ENCODE measurements around the gene SORBS1. TPM values are rescaled to one million over a fixed set of nuclear protein-coding genes. Genes with fewer than 3 reads are reported as not detected.
A peak's percentile ranks its signal among the peaks of the same experiment; 100 is the strongest.

Gene SORBS1
- total RNA-seq, 2 donors from 2014 or later: 56.8 to 79.1 TPM

DNA sequence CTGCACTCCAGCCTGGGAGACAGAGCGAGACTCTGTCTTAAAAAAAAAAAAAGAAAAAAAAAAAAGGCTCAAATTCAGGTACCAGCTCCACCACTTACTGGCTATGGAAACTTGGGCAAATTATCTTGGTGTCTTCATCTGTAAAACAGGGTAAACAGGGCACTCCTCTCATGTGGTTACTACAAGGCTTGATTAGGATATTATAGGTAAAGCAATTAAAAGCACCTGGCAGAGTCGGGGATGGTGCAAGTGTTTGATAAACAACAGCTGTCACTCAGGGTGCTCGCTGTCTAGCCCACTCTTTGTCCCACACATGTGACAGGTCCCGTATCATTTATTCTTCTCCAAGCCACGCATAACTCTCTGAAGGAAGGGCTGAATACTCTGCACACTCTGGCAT is 96.9 kb downstream of the SORBS1 start:
- 45 to 58% methylated on average over 5 of the region's 5 CpGs for WGBS, 2 donors
- peak overlapping the region in 1 of 4 donors; percentile 7 for H3K27ac ChIP-seq
- H3K36me3 ChIP-seq (replicated peaks in 1 of 2; ENCODE audit: insufficient read depth in 1 of 2, low read depth in 2 of 2): no peaks in the 10 kb centered on the region
- no peaks in the 10 kb centered on the region for H3K27me3 ChIP-seq
- no peaks in the 10 kb centered on the region for H3K9me3 ChIP-seq
- intact Hi-C loops (cut with DNase I): no loop called here
- no peak for TF ChIP-seq POLR2A (IDR thresholded peaks at IDR 0.05)
- TF ChIP-seq, protein P1, sequence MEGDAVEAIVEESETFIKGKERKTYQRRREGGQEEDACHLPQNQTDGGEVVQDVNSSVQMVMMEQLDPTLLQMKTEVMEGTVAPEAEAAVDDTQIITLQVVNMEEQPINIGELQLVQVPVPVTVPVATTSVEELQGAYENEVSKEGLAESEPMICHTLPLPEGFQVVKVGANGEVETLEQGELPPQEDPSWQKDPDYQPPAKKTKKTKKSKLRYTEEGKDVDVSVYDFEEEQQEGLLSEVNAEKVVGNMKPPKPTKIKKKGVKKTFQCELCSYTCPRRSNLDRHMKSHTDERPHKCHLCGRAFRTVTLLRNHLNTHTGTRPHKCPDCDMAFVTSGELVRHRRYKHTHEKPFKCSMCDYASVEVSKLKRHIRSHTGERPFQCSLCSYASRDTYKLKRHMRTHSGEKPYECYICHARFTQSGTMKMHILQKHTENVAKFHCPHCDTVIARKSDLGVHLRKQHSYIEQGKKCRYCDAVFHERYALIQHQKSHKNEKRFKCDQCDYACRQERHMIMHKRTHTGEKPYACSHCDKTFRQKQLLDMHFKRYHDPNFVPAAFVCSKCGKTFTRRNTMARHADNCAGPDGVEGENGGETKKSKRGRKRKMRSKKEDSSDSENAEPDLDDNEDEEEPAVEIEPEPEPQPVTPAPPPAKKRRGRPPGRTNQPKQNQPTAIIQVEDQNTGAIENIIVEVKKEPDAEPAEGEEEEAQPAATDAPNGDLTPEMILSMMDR (IDR thresholded peaks at IDR 0.05): no peak
- ATAC-seq: no peak
- H3K4me3 ChIP-seq: no peak overlapping the region
- peaks cover 42% of the 10 kb centered on the region for H3K4me1 ChIP-seq
- DNase-seq: no peak

GRCh38 chr10:95462740-95463667 is 98.2 kb downstream of the SORBS1 start:
- H3K36me3 ChIP-seq (replicated peaks in 1 of 2; ENCODE audit: insufficient read depth in 1 of 2, low read depth in 2 of 2): no peaks in the 10 kb centered on the region
- no peak overlapping the region for H3K27ac ChIP-seq
- H3K4me3 ChIP-seq: no peak overlapping the region
- intact Hi-C loops (cut with DNase I): no loop called here
- ATAC-seq: no peak
- H3K9me3 ChIP-seq: no peaks in the 10 kb centered on the region
- DNase-seq: no peak
- WGBS, 2 donors: 84 to 86% methylated on average over 1 of the region's 1 CpG
- H3K4me1 ChIP-seq: peaks cover 29% of the 10 kb centered on the region
- TF ChIP-seq POLR2A (IDR thresholded peaks at IDR 0.05): no peak
- TF ChIP-seq, protein P1 (IDR thresholded peaks at IDR 0.05): no peak
- no peaks in the 10 kb centered on the region for H3K27me3 ChIP-seq

- H3K9me3 ChIP-seq: no peaks in the 10 kb centered on the region
- TF ChIP-seq, protein P1 (IDR thresholded peaks at IDR 0.05): no peak
- no peak for TF ChIP-seq POLR2A (IDR thresholded peaks at IDR 0.05)
- no peak overlapping the region for H3K4me3 ChIP-seq
- no peaks in the 10 kb centered on the region for H3K27me3 ChIP-seq
- intact Hi-C loops (cut with DNase I): no loop called here
- DNase-seq (no peak), ATAC-seq (no peak)
- no peak overlapping the region for H3K27ac ChIP-seq
- no peaks in the 10 kb centered on the region for H3K36me3 ChIP-seq (replicated peaks in 1 of 2; ENCODE audit: insufficient read depth in 1 of 2, low read depth in 2 of 2)
- H3K4me1 ChIP-seq: peaks cover 25% of the 10 kb centered on the region
- WGBS, 2 donors: 87 to 89% methylated on average over 4 of the region's 4 CpGs
These were observed 99.6 kb downstream of the SORBS1 start for GRCh38 chr10:95461611-95462010.

GRCh38 chr10:95459446-95460045 is 101.6 kb downstream of the SORBS1 start:
- WGBS, 2 donors: 76 to 89% methylated on average over 9 of the region's 9 CpGs
- TF ChIP-seq, protein P1 (IDR thresholded peaks at IDR 0.05): no peak
- TF ChIP-seq POLR2A (IDR thresholded peaks at IDR 0.05): no peak

More at GRCh38 chr10:95459446-95460045, 101.6 kb downstream of the SORBS1 start:
- peak; percentile 33 for ATAC-seq
- Histone ChIP-seq H3K4me3 (no peak overlapping the region), H3K9me3 (no peaks in the 10 kb centered on the region), H3K27me3 (no peaks in the 10 kb centered on the region), H3K27ac (no peak overlapping the region), H3K4me1 (peaks cover 20% of the 10 kb centered on the region), H3K36me3 (replicated peaks in 1 of 2; ENCODE audit: insufficient read depth in 1 of 2, low read depth in 2 of 2) (no peaks in the 10 kb centered on the region)
- DNase-seq: no peak
- intact Hi-C loops (cut with DNase I): no loop called here

All from body of pancreas (tissue), 4 donors.